NB4 (cell line): ENCODE results near the gene MINDY2.
"Not testable (repeated sequence)": the region's sequence is repeated elsewhere in the genome, so short reads cannot be mapped to it uniquely, and the experiment has no call there.

Source experiments
- DNase-seq: peaks from one replicate; pipeline ENCODE4 v3.0.0; 2010; ENCODE audit warnings: low read depth
- H3K4me3 ChIP-seq: one replicate; pipeline ENCODE4 v1.5.1; 2011; ENCODE audit warnings: mild to moderate bottlenecking, low read depth, low read length, moderate library complexity
- MAX ChIP-seq: IDR thresholded peaks from 2 replicates; pipeline ENCODE4 v1.6.1; 2011; ENCODE audit warnings: low read depth, low read length
- MYC ChIP-seq: IDR thresholded peaks from 2 replicates; pipeline ENCODE4 v1.6.1; 2011; ENCODE audit warnings: low read depth, low read length
- POLR2A ChIP-seq: IDR thresholded peaks from 2 replicates; pipeline ENCODE4 v1.6.1; 2011; ENCODE audit warnings: mild to moderate bottlenecking; ENCODE audit not compliant: insufficient read length; ENCODE audit errors: extremely low read depth
- TF ChIP-seq, protein P1 (sequence below): IDR thresholded peaks from one replicate; pipeline ENCODE4 v1.5.1; 2012; ENCODE audit warnings: low read depth, low read length

MINDY2 gene

GRCh38 chr15:58793862-58794261 lies 22.8 kb downstream of the MINDY2 start:
- no peak for TF ChIP-seq POLR2A
- no peak for TF ChIP-seq MAX
- TF ChIP-seq, protein P1, sequence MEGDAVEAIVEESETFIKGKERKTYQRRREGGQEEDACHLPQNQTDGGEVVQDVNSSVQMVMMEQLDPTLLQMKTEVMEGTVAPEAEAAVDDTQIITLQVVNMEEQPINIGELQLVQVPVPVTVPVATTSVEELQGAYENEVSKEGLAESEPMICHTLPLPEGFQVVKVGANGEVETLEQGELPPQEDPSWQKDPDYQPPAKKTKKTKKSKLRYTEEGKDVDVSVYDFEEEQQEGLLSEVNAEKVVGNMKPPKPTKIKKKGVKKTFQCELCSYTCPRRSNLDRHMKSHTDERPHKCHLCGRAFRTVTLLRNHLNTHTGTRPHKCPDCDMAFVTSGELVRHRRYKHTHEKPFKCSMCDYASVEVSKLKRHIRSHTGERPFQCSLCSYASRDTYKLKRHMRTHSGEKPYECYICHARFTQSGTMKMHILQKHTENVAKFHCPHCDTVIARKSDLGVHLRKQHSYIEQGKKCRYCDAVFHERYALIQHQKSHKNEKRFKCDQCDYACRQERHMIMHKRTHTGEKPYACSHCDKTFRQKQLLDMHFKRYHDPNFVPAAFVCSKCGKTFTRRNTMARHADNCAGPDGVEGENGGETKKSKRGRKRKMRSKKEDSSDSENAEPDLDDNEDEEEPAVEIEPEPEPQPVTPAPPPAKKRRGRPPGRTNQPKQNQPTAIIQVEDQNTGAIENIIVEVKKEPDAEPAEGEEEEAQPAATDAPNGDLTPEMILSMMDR: no peak
- TF ChIP-seq MYC: no peak
- no peak overlapping the region for H3K4me3 ChIP-seq
- DNase-seq: no peak

GRCh38 chr15:58795825-58796224 lies 24.7 kb downstream of the MINDY2 start:
- no peak overlapping the region for H3K4me3 ChIP-seq
- no peak for DNase-seq
- TF ChIP-seq POLR2A (no peak), MYC (no peak), MAX (no peak)
- TF ChIP-seq, protein P1: no peak

- H3K4me3 ChIP-seq: no peak overlapping the region
- no peak for DNase-seq
- TF ChIP-seq MYC (no peak), MAX (no peak), POLR2A (no peak)
- TF ChIP-seq, protein P1: no peak
Observed at GRCh38 chr15:58797505-58797904, 26.4 kb downstream of the MINDY2 start.

GRCh38 chr15:58805095-58805494 lies 34.0 kb downstream of the MINDY2 start:
- DNase-seq: peak; percentile 32
- TF ChIP-seq POLR2A: no peak
- H3K4me3 ChIP-seq: no peak overlapping the region

GRCh38 chr15:58823267-58823666 lies 52.2 kb downstream of the MINDY2 start:
- not testable (repeated sequence) for DNase-seq, H3K4me3 ChIP-seq

- no peak overlapping the region for H3K4me3 ChIP-seq
- TF ChIP-seq, protein P1: no peak
- TF ChIP-seq POLR2A (no peak), MYC (no peak), MAX (no peak)
- no peak for DNase-seq
Observed at GRCh38 chr15:58830556-58830955, 59.5 kb downstream of the MINDY2 start.

- DNase-seq: peak; percentile 22
- not testable (repeated sequence) for H3K4me3 ChIP-seq
Observed at GRCh38 chr15:58833681-58834426, 62.8 kb downstream of the MINDY2 start.

GRCh38 chr15:58839485-58839884 lies 68.4 kb downstream of the MINDY2 start:
- TF ChIP-seq POLR2A: no peak
- TF ChIP-seq, protein P1: peak; percentile 11
- DNase-seq: peak; percentile 31
- H3K4me3 ChIP-seq: no peak overlapping the region
